GM10248 (cell line): ENCODE measurements around the gene IER5L.

Experiments
- CTCF ChIA-PET: fragments of 300-600 bp; sonication (Branson Sonifier 250); formaldehyde crosslinking; extraction: SDS; loops from one replicate; lab custom pipeline; 2021; ENCODE audit warnings: antibody characterized with exemption; lab: Yijun Ruan, JAX
- POLR2A ChIA-PET: fragments of 350-650 bp; sonication (Branson Sonifier 250); formaldehyde crosslinking; extraction: SDS; loops from one replicate; lab custom pipeline; 2020; ENCODE audit warnings: antibody characterized with exemption; lab: Yijun Ruan, JAX
- DNase-seq: peaks from one replicate; pipeline ENCODE4 v3.0.0; 2012; ENCODE audit errors: extremely low spot score
- TF ChIP-seq, protein P1 (sequence below): IDR thresholded peaks from 2 replicates; pipeline ENCODE4 v1.5.1; 2012; ENCODE audit warnings: mild to moderate bottlenecking, low read depth; ENCODE audit errors: extremely low read depth, missing control alignments, control extremely low read depth

IER5L gene

DNA sequence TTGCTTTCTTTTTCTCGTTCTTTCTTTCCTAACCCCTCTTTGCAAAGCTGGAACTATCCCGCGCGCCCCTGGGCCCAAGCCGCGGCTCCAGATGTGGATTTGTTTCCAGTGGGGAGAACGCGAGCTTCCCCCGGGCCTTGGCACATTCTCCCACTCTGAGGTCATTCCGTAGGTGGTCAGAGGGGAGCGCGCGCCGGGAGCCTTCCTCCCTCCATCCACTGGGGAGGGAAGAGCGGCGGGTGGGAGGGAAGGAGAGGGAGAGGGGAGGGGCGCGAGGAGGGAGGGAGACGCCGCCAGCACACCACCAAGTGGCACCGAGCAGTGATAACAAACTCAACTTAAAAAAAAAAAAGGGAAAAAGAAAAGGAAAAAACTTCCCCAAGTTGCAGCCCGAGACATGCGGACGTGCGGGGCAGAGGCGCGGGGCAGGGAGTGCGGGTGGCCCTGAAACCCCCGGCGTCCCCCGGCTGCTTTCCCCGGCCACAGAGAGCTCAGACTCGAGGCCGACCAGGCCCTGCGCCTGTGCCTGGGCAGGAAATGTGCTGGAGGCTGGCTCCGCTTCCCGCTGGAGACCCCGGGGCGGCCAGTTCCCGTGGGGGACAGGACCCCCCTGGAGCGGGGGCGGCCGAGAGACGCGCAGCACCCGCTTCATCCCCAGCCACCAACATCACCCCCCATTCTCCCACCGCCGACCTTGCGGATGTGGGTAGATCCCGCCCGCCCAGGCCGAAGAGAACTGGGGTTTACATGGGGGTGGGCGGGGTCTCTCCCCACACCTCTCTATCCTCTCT lies 3.1 kb downstream of the IER5L start:
- DNase-seq, result no peak
- ChIA-PET POLR2A (no interaction called here), CTCF (interaction anchor here (0.7 to 40.2 kb wide), 35 partner anchors 9 to 1140 kb away, joined by 3 to 680 read pairs (median 4); partner anchors contain the start of gene NTMT1)
- TF ChIP-seq, protein P1, sequence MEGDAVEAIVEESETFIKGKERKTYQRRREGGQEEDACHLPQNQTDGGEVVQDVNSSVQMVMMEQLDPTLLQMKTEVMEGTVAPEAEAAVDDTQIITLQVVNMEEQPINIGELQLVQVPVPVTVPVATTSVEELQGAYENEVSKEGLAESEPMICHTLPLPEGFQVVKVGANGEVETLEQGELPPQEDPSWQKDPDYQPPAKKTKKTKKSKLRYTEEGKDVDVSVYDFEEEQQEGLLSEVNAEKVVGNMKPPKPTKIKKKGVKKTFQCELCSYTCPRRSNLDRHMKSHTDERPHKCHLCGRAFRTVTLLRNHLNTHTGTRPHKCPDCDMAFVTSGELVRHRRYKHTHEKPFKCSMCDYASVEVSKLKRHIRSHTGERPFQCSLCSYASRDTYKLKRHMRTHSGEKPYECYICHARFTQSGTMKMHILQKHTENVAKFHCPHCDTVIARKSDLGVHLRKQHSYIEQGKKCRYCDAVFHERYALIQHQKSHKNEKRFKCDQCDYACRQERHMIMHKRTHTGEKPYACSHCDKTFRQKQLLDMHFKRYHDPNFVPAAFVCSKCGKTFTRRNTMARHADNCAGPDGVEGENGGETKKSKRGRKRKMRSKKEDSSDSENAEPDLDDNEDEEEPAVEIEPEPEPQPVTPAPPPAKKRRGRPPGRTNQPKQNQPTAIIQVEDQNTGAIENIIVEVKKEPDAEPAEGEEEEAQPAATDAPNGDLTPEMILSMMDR, result no peak

GRCh38 chr9:129174102-129174723 lies 3.8 kb downstream of the IER5L start:
- POLR2A ChIA-PET, result interaction anchor here (0.6 kb wide), 1 partner anchor 419 kb away, joined by 4 read pairs; no protein-coding TSS in a partner anchor
- CTCF ChIA-PET, result interaction anchor here (0.7 to 40.2 kb wide), 46 partner anchors 8 to 1140 kb away, joined by 3 to 680 read pairs (median 4); partner anchors contain the start of gene NTMT1

GRCh38 chr9:129173296-129174101 lies 4.6 kb downstream of the IER5L start:
- TF ChIP-seq, protein P1, result no peak
- ChIA-PET CTCF (interaction anchor here (0.7 to 40.2 kb wide), 43 partner anchors 7 to 466 kb away, joined by 3 to 680 read pairs (median 4); partner anchors contain the start of gene NTMT1), POLR2A (interaction anchor here (0.6 kb wide), 1 partner anchor 420 kb away, joined by 4 read pairs; no protein-coding TSS in a partner anchor)
- DNase-seq, result no peak

More at GRCh38 chr9:129174102-129174723, 3.8 kb downstream of the IER5L start:
- DNase-seq, result peak; percentile 88
- TF ChIP-seq, protein P1, result peak; percentile 99

GRCh38 chr9:129172816-129173215 lies 5.2 kb downstream of the IER5L start:
- POLR2A ChIA-PET, result no interaction called here
- CTCF ChIA-PET, result interaction anchor here (0.8 to 40.2 kb wide), 18 partner anchors 8 to 453 kb away, joined by 3 to 680 read pairs (median 7); partner anchors contain the start of gene NTMT1
- TF ChIP-seq, protein P1, result no peak
- DNase-seq, result no peak

GRCh38 chr9:129171993-129172751 lies 5.9 kb downstream of the IER5L start:
- CTCF ChIA-PET, result interaction anchor here (0.8 to 40.2 kb wide), 13 partner anchors 9 to 453 kb away, joined by 3 to 680 read pairs (median 14); partner anchors contain the start of gene NTMT1
- no peak for DNase-seq
- TF ChIP-seq, protein P1, result no peak
- POLR2A ChIA-PET, result no interaction called here
